Activated T-cell treated with anti-CD3 and anti-CD28 coated beads for 48 hours (primary cell): Measurements from ENCODE around the gene ENTR1.

Source experiments
- DNase-seq: peaks from one replicate; pipeline ENCODE4 v3.0.0-alpha.2; 2020; ENCODE audit warnings: low read depth

Gene ENTR1

DNA sequence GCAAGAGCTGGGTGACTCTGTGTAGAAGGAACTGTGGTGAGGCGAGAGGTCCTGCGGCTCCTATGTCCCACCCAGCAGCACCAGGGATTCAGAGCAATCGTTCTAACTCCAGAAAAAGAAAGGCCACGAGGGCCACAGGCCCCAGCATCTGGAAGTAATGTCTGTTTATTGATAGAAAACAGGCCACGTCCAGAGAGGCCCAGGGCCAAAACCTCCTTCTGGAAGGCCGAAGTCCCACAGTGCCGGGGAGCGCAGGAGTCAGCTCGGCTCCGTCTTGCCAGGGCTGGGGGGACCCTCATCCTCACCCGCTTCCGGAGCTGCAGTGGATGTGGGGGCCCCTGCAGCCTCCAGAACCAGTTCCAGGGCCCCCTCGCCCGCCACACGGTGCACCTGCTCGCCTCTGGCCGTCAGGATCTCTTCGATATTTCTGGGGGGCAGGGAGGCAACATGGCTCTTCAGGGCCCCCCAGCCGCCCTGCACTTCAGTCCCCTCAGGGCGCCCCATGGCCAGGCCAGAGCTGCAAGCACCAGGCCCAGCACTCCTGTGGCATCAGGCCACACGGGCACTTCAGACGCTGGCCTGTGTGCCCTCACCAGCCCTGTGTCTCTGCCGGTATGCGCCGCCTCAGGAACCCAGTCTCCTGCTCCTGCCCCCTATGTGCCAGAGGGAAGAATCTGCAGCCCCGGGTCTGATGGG is 48.5 kb downstream of the ENTR1 start:
- no peak for DNase-seq

- no peak for DNase-seq
These were observed 49.2 kb downstream of the ENTR1 start for GRCh38 chr9:136361047-136361753.

DNA sequence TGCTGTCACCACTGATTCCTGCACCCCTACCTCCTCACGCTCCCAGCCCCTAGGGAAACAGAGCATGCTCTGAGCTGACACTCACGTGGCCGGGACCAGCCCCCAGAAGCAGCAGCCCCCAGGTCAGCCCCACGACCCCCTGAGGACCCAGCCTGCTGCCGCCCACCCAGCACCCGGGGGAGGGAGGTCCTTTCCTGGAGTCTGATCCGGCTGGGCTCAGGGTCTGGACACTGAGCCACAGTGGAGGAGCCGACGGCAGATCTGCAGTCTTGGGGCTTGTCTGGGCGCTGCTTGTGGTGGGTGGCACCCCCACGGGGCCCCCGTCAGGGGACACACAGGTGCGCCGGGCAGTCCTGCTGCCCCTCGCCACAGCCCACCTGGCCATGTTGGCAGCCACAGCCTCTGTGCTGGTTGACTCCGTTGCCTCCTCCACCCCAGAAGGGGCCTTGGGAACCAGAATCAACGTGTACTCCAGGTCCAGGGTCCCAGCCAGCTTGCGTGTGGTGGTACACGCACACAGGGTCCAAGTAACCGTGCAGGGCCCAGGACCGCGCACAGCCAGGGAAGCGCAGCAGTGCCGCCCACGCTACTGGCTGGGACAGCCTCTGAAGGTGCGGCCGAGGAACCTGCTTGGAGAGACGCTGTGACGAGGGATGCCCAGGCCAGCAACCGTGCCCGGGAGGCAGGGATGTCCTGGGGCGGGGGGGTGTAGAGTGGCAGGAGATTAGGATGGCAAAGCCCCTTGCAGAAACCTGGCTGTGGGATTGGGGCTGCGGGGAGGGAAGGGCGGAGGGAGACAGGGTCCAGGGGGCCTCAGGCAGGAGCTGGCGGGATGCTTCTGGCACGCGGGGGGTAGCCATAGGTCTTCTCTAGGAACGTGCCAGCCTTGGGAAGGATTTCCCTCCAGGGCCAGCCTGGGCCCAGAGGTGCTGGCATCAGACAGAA is 50.4 kb downstream of the ENTR1 start:
- no peak for DNase-seq

DNA sequence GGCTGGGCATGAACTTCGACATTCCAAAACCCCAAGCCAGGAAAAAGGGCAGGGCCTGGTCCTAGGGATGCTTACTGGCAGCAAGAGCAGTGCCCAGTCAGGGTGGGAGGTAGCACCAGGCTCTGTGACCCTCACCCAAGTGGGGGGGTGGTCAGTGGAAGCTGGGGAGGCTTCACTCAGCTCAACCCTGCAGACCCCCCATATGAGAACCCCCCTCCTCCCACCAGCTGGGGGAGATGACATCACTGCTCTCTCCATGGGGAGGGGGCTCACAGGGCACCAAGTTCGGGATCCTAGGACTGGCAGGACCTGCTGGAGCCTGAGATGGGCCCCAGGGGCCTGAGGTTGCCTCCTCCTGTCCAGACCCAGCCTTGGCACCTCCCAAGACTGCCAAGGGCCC is 51.5 kb downstream of the ENTR1 start:
- DNase-seq: no peak

GRCh38 chr9:136358016-136358415 is 52.4 kb downstream of the ENTR1 start:
- no peak for DNase-seq

- no peak for DNase-seq
These were observed 53.1 kb downstream of the ENTR1 start for GRCh38 chr9:136357202-136357725.

DNA sequence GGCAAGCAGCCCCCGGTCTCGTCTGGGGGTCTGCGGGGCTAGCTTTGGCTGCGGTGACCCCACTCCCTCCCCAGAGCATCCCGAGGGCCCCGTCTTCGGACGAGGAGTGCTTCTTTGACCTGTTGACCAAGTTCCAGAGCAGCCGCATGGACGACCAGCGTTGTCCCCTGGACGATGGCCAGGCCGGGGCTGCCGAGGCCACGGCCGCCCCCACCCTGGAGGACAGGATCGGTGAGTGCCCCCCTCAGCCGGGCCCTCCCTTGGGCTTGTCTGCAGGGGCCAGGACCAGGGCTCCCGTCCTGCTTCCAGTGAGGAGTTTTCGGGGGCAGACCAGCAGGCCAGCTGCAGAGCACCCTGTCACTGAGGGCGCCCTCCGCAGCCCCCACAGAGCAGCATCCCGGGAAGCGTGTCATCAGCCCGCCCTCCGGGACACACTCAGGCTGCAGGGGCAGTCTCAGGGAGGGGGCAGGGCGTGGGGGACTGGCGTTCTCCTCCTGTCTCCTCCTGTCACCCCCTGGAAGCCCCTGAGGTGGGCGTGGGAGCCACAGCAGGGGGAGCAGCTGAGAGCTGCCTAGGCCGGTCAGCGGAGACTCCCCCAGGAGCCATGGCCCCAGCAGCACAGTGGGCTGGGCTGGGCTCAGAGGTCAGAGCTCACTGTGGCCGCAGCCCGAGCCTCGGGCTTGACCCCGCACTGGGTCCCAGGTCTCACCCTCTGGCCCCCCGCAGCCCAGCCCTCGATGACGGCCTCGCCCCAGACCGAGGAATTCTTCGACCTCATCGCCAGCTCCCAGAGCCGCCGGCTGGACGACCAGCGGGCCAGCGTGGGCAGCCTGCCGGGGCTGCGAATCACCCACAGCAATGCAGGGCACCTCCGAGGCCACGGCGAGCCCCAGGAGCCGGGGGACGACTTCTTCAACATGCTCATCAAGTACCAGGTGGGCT is 54.5 kb downstream of the ENTR1 start:
- no peak for DNase-seq

DNA sequence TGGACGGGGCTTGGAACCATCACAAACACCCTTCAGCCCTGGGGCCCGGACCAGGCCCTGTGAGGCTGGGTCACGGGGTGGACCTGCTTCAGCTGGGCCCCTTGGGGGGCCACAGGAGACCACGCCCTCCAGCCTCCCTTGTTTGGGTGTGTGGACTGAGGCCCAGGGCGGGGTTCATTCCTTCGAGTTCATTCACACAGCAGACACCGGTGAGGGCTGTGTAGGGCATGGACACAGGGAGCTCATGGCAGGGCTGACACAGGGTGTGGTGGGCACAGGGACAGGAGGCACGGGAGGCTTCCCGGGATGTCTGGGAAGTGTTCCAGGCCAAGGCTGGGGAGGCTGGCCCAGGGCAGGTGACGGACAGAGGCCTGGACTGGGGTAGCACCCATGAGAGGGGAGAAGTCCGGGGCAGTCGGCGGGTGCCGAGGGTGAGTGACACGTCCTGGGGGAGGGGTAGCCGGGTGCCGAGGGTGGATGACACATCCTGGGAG is 55.8 kb downstream of the ENTR1 start:
- DNase-seq: no peak

DNA sequence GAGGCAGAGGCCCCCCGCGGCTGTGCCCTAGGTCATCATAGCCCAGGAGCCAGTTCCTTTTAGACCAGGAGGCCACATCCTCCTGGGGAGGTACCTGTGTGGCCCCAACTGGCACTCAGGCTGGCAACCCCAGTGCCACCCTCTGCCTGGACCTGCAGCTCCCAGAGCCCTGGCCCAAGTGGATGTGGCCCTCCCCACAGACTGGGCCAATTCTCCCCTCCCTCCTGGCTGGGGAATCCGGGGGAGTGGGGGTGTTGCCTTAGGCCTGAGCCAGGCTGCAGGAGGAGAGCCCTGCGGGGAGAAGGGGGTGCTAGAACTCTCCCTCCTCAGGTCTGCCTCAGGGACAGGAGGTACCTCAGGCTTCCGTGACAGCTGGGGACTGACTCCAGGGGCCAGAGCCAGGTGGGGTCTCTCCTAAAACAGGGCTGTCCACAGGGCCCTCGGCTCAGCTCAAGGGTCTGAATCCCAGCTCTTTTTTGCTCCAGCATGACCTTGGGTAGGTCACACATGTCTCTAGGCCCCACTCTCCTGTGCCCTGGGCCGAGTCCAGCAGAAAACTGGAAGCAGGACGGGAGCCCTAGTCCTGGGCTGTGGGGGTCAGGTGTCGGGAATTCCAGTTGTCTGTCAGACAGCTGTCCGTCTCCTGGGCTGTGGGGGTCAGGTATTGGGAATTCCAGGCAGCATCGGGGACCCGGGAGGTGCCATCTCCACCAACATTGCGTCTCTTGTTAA is 56.5 kb downstream of the ENTR1 start:
- DNase-seq: no peak

DNA sequence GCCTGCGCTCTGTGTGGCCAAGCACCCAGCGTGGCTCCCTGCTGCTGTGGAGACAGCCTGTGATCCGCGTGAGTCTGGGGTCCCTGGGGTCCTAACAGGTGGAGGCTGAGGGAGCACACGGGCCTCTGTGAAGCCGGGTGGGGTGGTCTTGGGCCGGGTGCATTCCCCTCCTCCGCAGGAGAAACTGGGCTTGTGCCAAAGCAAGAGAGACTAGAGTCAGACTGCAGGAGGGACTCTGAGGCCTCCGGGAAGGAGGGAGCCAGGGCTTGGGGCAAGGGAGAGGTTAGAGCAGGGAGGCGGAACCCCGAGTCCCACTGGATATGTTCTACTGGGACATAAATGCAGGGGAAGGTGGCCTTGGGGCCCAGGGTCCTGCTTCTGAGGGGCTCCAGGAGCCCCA is 57.3 kb downstream of the ENTR1 start:
- no peak for DNase-seq

DNA sequence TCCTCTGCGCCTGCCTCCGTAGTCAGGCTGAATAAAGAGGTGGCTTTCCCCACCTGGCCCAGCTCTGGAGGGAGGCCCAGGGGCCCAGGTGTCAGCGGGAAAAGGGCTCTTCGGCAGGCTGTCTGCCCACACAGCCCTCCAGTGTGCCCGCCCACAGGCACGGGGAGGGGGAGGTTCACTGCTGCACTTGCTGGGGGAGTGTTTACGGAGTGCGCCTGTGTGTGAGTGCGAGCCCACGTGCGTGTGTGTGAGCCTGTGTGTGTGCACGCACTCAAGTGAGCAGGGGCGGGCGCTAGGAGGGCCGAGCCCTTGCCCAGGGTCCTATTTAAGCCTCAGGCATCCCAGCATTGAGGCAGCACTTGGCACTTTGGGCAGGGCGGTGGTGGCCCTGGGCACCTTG is 57.7 kb downstream of the ENTR1 start:
- DNase-seq: no peak
